ENCODE measurements around the gene MPG. TPM values are rescaled to one million over a fixed set of nuclear protein-coding genes. Genes with fewer than 3 reads are reported as not detected.

MPG gene
- total and polyA plus RNA-seq, 2 of the 8 experiments (the other 6 are each of a cell fraction or from before 2014, with no cell fraction given): 37.6 to 83.7 TPM

GRCh38 chr16:59440-60059 is 18.5 kb upstream of the MPG start:
- Histone ChIP-seq H4K91ac (replicated peaks; ENCODE audit: insufficient read length, low read length) (no peak overlapping the region), H3K36me3 (ENCODE audit: control insufficient read depth in 2 of 4, insufficient read depth in 4 of 4, low read length in 3 of 4) (peaks cover 24 to 50% (median 41%) of the 10 kb centered on the region in 4 experiments), H3K56ac (replicated peaks; ENCODE audit: insufficient read length, low read depth, low read length) (no peak overlapping the region), H4K20me1 (replicated peaks in 1 of 2; ENCODE audit: control insufficient read depth in 1 of 2, insufficient read depth in 2 of 2, low read length in 2 of 2) (peaks cover 2 to 16% of the 10 kb centered on the region in 2 experiments), H4K8ac (ENCODE audit: extremely low read depth, insufficient read depth, low read length) (no peak overlapping the region), H3K23ac (ENCODE audit: insufficient read length) (no peak overlapping the region), H3K18ac (ENCODE audit: extremely low read depth, low read length) (no peak overlapping the region), H3K4me3 (ENCODE audit: extremely low read depth in 1 of 4, insufficient read depth in 2 of 4, low read depth in 3 of 4, low read length in 4 of 4) (no peak overlapping the region), H3K27ac (ENCODE audit: low read depth, low read length) (no peak overlapping the region), H2BK5ac (ENCODE audit: low read depth, low read length) (no peak overlapping the region), H3K4ac (replicated peaks; ENCODE audit: insufficient read length, low read depth, low read length) (no peak overlapping the region), H2BK20ac (ENCODE audit: low read length) (no peak overlapping the region), H3K14ac (ENCODE audit: insufficient read length) (no peak overlapping the region), H2AK5ac (ENCODE audit: low read depth, low read length) (no peak overlapping the region), H2AFZ (ENCODE audit: low read length) (no peak overlapping the region), H3K79me2 (ENCODE audit: control insufficient read depth in 1 of 2, insufficient read depth in 2 of 2, low read length in 2 of 2) (no peaks in the 10 kb centered on the region; a peak in 1 of 4 replicates), H2BK12ac (ENCODE audit: low read depth, low read length) (no peak overlapping the region), H3K4me2 (ENCODE audit: insufficient read depth in 1 of 2, low read depth in 2 of 2, low read length in 2 of 2) (no peak overlapping the region), H3K9ac (replicated peaks in 1 of 4; ENCODE audit: extremely low read depth in 1 of 4, low read depth in 3 of 4, low read length in 3 of 4) (no peak overlapping the region), H3K27me3 (replicated peaks in 1 of 4; ENCODE audit: control insufficient read depth in 3 of 4, extremely low read depth in 1 of 4, insufficient read depth in 3 of 4, low read length in 3 of 4) (no peaks in the 10 kb centered on the region), H3K23me2 (ENCODE audit: low read depth, low read length) (no peaks in the 10 kb centered on the region), H4K5ac (ENCODE audit: insufficient read length, low read depth, low read length) (no peak overlapping the region), H3K4me1 (replicated peaks in 1 of 4; ENCODE audit: control insufficient read depth in 3 of 4, insufficient read depth in 4 of 4, low read length in 3 of 4) (no peaks in the 10 kb centered on the region), H2BK15ac (ENCODE audit: low read length) (no peak overlapping the region), H3K79me1 (ENCODE audit: low read depth, low read length) (no peaks in the 10 kb centered on the region; the same call in 1 of the 2 replicates), H3K9me3 (ENCODE audit: insufficient read depth in 2 of 2, low read depth in 1 of 2, low read length in 1 of 2) (no peaks in the 10 kb centered on the region), H2BK120ac (replicated peaks; ENCODE audit: low read depth, low read length) (no peak overlapping the region)
- DNase-seq (ENCODE audit: low read depth in 1 of 2, low spot score in 2 of 2): no peak
- ChIA-PET POLR2A (ENCODE audit: partially characterized antibody) (interaction anchor here (1.1 to 16.6 kb wide), 6 partner anchors 10 to 45 kb away, joined by 3 to 153 read pairs (median 4); no protein-coding TSS in a partner anchor), CTCF (ENCODE audit: partially characterized antibody) (interaction anchor here (1.4 to 21.2 kb wide), 2 partner anchors 10 to 27 kb away, joined by 5 to 856 read pairs; partner anchors contain the start of gene MPG)
- WGBS, 2 experiments (ENCODE audit: extremely low coverage in 1 of 2, insufficient coverage in 1 of 2, insufficient read length in 1 of 2, insufficient replicate concordance in 2 of 2, low coverage in 1 of 2, low lambda C conversion rate in 2 of 2, missing lambda C conversion rate in 1 of 2): 90% methylated on average over 14 of the region's 14 CpGs; no CpG with 5 or more reads in 1 of the 2 experiments
- TF ChIP-seq JUN (IDR thresholded peaks at IDR 0.05; ENCODE audit: low read depth, low read length): no peak
- FAIRE-seq: no peak

All from H1 (cell line).